Neural progenitor cell (in vitro differentiated cells): ENCODE results near the gene DNAJC22. TPM values are rescaled to one million over a fixed set of nuclear protein-coding genes. Genes with fewer than 3 reads are reported as not detected.

Experiments
- DNase-seq: peaks from one replicate; pipeline ENCODE4 v3.0.0-alpha.2; 2016; ENCODE audit warnings: low spot score
- H2AFZ ChIP-seq: fragments of 200-600 bp; sonication (generic); replicated peaks from 2 replicates; pipeline ENCODE4 v1.6.1; 2016; ENCODE audit warnings: antibody characterized with exemption
- H3F3A ChIP-seq: fragments of 200-600 bp; sonication (generic); 2 replicates; pipeline ENCODE4 v1.6.1; 2016; ENCODE audit warnings: antibody characterized with exemption, low read depth
- H3K27ac ChIP-seq: fragments of 200-600 bp; sonication (generic); 2 replicates; pipeline ENCODE4 v1.5.1; 2016; ENCODE audit warnings: mild to moderate bottlenecking
- H3K27me3 ChIP-seq: fragments of 200-600 bp; sonication (generic); 2 replicates; pipeline ENCODE4 v1.6.1; 2016; ENCODE audit warnings: mild to moderate bottlenecking, moderate library complexity
- H3K36me3 ChIP-seq: fragments of 200-600 bp; sonication (generic); 2 replicates; pipeline ENCODE4 v1.5.1; 2016
- H3K4me1 ChIP-seq: fragments of 200-600 bp; sonication (generic); 2 replicates; pipeline ENCODE4 v1.6.1; 2016; ENCODE audit warnings: mixed run types
- H3K4me2 ChIP-seq: fragments of 200-600 bp; sonication (generic); 2 replicates; pipeline ENCODE4 v1.6.1; 2016
- H3K4me3 ChIP-seq: fragments of 200-600 bp; sonication (generic); 2 replicates; pipeline ENCODE4 v1.5.1; 2016
- H3K79me2 ChIP-seq: fragments of 200-600 bp; sonication (generic); 2 replicates; pipeline ENCODE4 v1.6.1; 2016; ENCODE audit warnings: low read depth
- H3K9ac ChIP-seq: fragments of 200-600 bp; sonication (generic); 2 replicates; pipeline ENCODE4 v1.6.1; 2016
- H3K9me3 ChIP-seq: fragments of 200-600 bp; sonication (generic); 2 replicates; pipeline ENCODE4 v1.5.1; 2016; ENCODE audit warnings: low read depth
- H4K20me1 ChIP-seq: fragments of 200-600 bp; sonication (generic); 2 replicates; pipeline ENCODE4 v1.6.1; 2016; ENCODE audit warnings: low read depth
- H3K27ac Mint-ChIP-seq: 3 replicates; pipeline ENCODE4 v1.8.0; 2021; ENCODE audit warnings: mixed read lengths
- H3K27me3 Mint-ChIP-seq: 2 replicates; pipeline ENCODE4 v1.8.0; 2022; ENCODE audit warnings: low read depth, mild to moderate bottlenecking, inconsistent platforms, moderate library complexity, mixed read lengths; ENCODE audit not compliant: insufficient read depth
- H3K36me3 Mint-ChIP-seq: 3 replicates; pipeline ENCODE4 v1.8.0; 2021; ENCODE audit warnings: mixed read lengths
- H3K4me1 Mint-ChIP-seq: 3 replicates; pipeline ENCODE4 v1.8.0; 2021; ENCODE audit warnings: mixed read lengths
- H3K4me3 Mint-ChIP-seq: 3 replicates; pipeline ENCODE4 v1.8.0; 2021; ENCODE audit warnings: mild to moderate bottlenecking, moderate library complexity, mixed read lengths
- H3K9me3 Mint-ChIP-seq: 3 replicates; pipeline ENCODE4 v1.8.0; 2020; ENCODE audit warnings: mixed read lengths
- CTCF ChIP-seq: fragments of 200-600 bp; sonication (generic); IDR thresholded peaks from 2 replicates; pipeline ENCODE4 v1.5.1; 2017; ENCODE audit warnings: antibody characterized with exemption, mild to moderate bottlenecking
- EZH2 ChIP-seq: fragments of 200-600 bp; sonication (generic); IDR thresholded peaks from 2 replicates; pipeline ENCODE4 v1.6.1; 2017; ENCODE audit warnings: antibody characterized with exemption, mild to moderate bottlenecking, moderate library complexity
- EZH2phosphoT487 ChIP-seq: fragments of 200-600 bp; sonication (generic); IDR thresholded peaks from 2 replicates; pipeline ENCODE4 v1.6.1; 2017; ENCODE audit warnings: antibody characterized with exemption
- total RNA-seq: library from RNA; depleted of rRNA; stranded (reverse); fragments of >200 nt; gene quantifications from 2 replicates; pipeline ENCODE4 v1.2.3, GENCODE V29; 2015; ENCODE audit warnings: low replicate concordance

The DNAJC22 gene
- total RNA-seq, 1 donor from 2014 or later: 0.39 TPM

GRCh38 chr12:49400304-49400703 is 53.6 kb downstream of the DNAJC22 start:
- Histone ChIP-seq H3K36me3 (no peaks in the 10 kb centered on the region), H3K4me2 (no peak overlapping the region), H3K4me1 (peaks cover 4% of the 10 kb centered on the region), H3K9me3 (no peaks in the 10 kb centered on the region), H3K27ac (no peak overlapping the region), H3K79me2 (peaks cover 80% of the 10 kb centered on the region), H3K27me3 (no peaks in the 10 kb centered on the region), H3F3A (no peaks in the 10 kb centered on the region), H2AFZ (no peak overlapping the region), H3K9ac (no peak overlapping the region), H3K4me3 (no peak overlapping the region), H4K20me1 (peaks cover 78% of the 10 kb centered on the region)
- no peak overlapping the region for H3K4me3 Mint-ChIP-seq
- no peaks in the 10 kb centered on the region for H3K27me3 Mint-ChIP-seq
- TF ChIP-seq CTCF (no peak), EZH2 (no peak), EZH2phosphoT487 (no peak)
- H3K27ac Mint-ChIP-seq: no peak overlapping the region
- peaks cover 3% of the 10 kb centered on the region for H3K36me3 Mint-ChIP-seq
- peaks cover 3% of the 10 kb centered on the region for H3K9me3 Mint-ChIP-seq
- no peak for DNase-seq
- peaks cover 8% of the 10 kb centered on the region for H3K4me1 Mint-ChIP-seq

Other genes starting within 250 kb of the DNAJC22 start
- gene LMBR1L, start 236.0 kb upstream of the DNAJC22 start, total RNA-seq: 32.7 and 69.5 TPM in 2 replicates
- gene TUBA1B, start 215.5 kb upstream of the DNAJC22 start, total RNA-seq: 2,741 and 4,208 TPM in 2 replicates
- gene TUBA1A, start 157.8 kb upstream of the DNAJC22 start, total RNA-seq: 1,211 and 1,863 TPM in 2 replicates
- gene TUBA1C, start 81.8 kb upstream of the DNAJC22 start, total RNA-seq: 402 and 655 TPM in 2 replicates
- 0.74 TPM in 1 of 2 replicates, not detected in the other for gene PRPH, start 51.7 kb upstream of the DNAJC22 start, total RNA-seq
- gene TROAP, start 23.6 kb upstream of the DNAJC22 start, total RNA-seq: 40.0 and 66.4 TPM in 2 replicates
- gene C1QL4, start 9.7 kb upstream of the DNAJC22 start, total RNA-seq: 0.84 and 2.8 TPM in 2 replicates
- 45.2 and 49.5 TPM in 2 replicates for gene SPATS2, start 20.6 kb downstream of the DNAJC22 start, total RNA-seq
- 0.19 TPM in 1 of 2 replicates, not detected in the other for gene KCNH3, start 192.1 kb downstream of the DNAJC22 start, total RNA-seq
- 62.4 and 91.5 TPM in 2 replicates for gene MCRS1, start 221.3 kb downstream of the DNAJC22 start, total RNA-seq